ENCODE data around the gene TSPAN11.
"Not testable (repeated sequence)": the region's sequence is repeated elsewhere in the genome, so short reads cannot be mapped to it uniquely, and the experiment has no call there.

TSPAN11 gene

GRCh38 chr12:30926243-30927221 lies at the start of gene TSPAN11:
Gene TSPAN11 (plus strand): TSS chr12:30926748. CDS start chr12:30953992, 27,244 bp downstream.
- in situ Hi-C loops (cut with HindIII; ENCODE audit: low sequenced_read_pairs) = no loop called here

GRCh38 chr12:30877105-30877875 lies 49.3 kb upstream of the TSPAN11 start:
- in situ Hi-C loops (cut with HindIII; ENCODE audit: low sequenced_read_pairs) = no loop called here

- in situ Hi-C loops (cut with HindIII; ENCODE audit: low sequenced_read_pairs) = no loop called here
These were observed 48.5 kb upstream of the TSPAN11 start for GRCh38 chr12:30878024-30878423.

- in situ Hi-C loops (cut with HindIII; ENCODE audit: low sequenced_read_pairs) = no loop called here
These were observed 46.5 kb upstream of the TSPAN11 start for GRCh38 chr12:30880061-30880460.

- in situ Hi-C loops (cut with HindIII; ENCODE audit: low sequenced_read_pairs) = no loop called here
These were observed 45.7 kb upstream of the TSPAN11 start for GRCh38 chr12:30880813-30881212.

- in situ Hi-C loops (cut with HindIII; ENCODE audit: low sequenced_read_pairs) = no loop called here
These were observed 43.8 kb upstream of the TSPAN11 start for GRCh38 chr12:30882706-30883105.

GRCh38 chr12:30884799-30885198 lies 41.7 kb upstream of the TSPAN11 start:
- in situ Hi-C loops (cut with HindIII; ENCODE audit: low sequenced_read_pairs) = no loop called here

- in situ Hi-C loops (cut with HindIII; ENCODE audit: low sequenced_read_pairs) = no loop called here
These were observed 41.2 kb upstream of the TSPAN11 start for GRCh38 chr12:30885321-30885720.

- in situ Hi-C loops (cut with HindIII; ENCODE audit: low sequenced_read_pairs) = no loop called here
These were observed 39.3 kb upstream of the TSPAN11 start for GRCh38 chr12:30887226-30887625.

GRCh38 chr12:30888241-30888640 lies 38.3 kb upstream of the TSPAN11 start:
- in situ Hi-C loops (cut with HindIII; ENCODE audit: low sequenced_read_pairs) = no loop called here

- in situ Hi-C loops (cut with HindIII; ENCODE audit: low sequenced_read_pairs) = not testable (repeated sequence)
These were observed 32.0 kb upstream of the TSPAN11 start for GRCh38 chr12:30894531-30894930.

GRCh38 chr12:30896461-30896860 lies 30.1 kb upstream of the TSPAN11 start:
- in situ Hi-C loops (cut with HindIII; ENCODE audit: low sequenced_read_pairs) = no loop called here

GRCh38 chr12:30898846-30899245 lies 27.7 kb upstream of the TSPAN11 start:
- in situ Hi-C loops (cut with HindIII; ENCODE audit: low sequenced_read_pairs) = no loop called here

GRCh38 chr12:30900351-30900750 lies 26.2 kb upstream of the TSPAN11 start:
- in situ Hi-C loops (cut with HindIII; ENCODE audit: low sequenced_read_pairs) = no loop called here

- in situ Hi-C loops (cut with HindIII; ENCODE audit: low sequenced_read_pairs) = no loop called here
These were observed 24.5 kb upstream of the TSPAN11 start for GRCh38 chr12:30902001-30902400.

GRCh38 chr12:30902596-30902995 lies 24.0 kb upstream of the TSPAN11 start:
- in situ Hi-C loops (cut with HindIII; ENCODE audit: low sequenced_read_pairs) = no loop called here

- in situ Hi-C loops (cut with HindIII; ENCODE audit: low sequenced_read_pairs) = no loop called here
These were observed 21.0 kb upstream of the TSPAN11 start for GRCh38 chr12:30905463-30906009.

GRCh38 chr12:30908076-30908721 lies 18.3 kb upstream of the TSPAN11 start:
- in situ Hi-C loops (cut with HindIII; ENCODE audit: low sequenced_read_pairs) = no loop called here

GRCh38 chr12:30908722-30909348 lies 17.7 kb upstream of the TSPAN11 start:
- in situ Hi-C loops (cut with HindIII; ENCODE audit: low sequenced_read_pairs) = no loop called here

- in situ Hi-C loops (cut with HindIII; ENCODE audit: low sequenced_read_pairs) = no loop called here
These were observed 17.1 kb upstream of the TSPAN11 start for GRCh38 chr12:30909349-30910037.
